ENCODE data around the gene SMG6. TPM values are rescaled to one million over a fixed set of nuclear protein-coding genes. Genes with fewer than 3 reads are reported as not detected.

SMG6 gene
- total RNA-seq, 1 experiment from 2014 or later, result 28.6 TPM

- Histone ChIP-seq H3K4ac (ENCODE audit: low read depth, low read length) (no peak overlapping the region), H3K79me2 (ENCODE audit: insufficient read depth, low read length) (no peaks in the 10 kb centered on the region), H3K4me2 (ENCODE audit: insufficient read depth, insufficient read length, low read length) (no peak overlapping the region), H4K20me1 (ENCODE audit: control insufficient read depth, insufficient read depth, insufficient read length) (no peaks in the 10 kb centered on the region), H3K18ac (ENCODE audit: insufficient read length, low read depth, low read length) (no peak overlapping the region), H3K27ac (ENCODE audit: insufficient read length, low read depth, low read length) (no peak overlapping the region), H3T11ph (ENCODE audit: low read length) (no peak overlapping the region), H3K23ac (ENCODE audit: insufficient read length, low read depth, low read length) (no peak overlapping the region), H4K91ac (ENCODE audit: insufficient read length, low read depth, low read length) (no peak overlapping the region), H2AK5ac (ENCODE audit: insufficient read length, low read length) (no peak overlapping the region), H2BK15ac (ENCODE audit: low read depth, low read length) (no peak overlapping the region), H3K27me3 (ENCODE audit: insufficient read depth, low read length) (no peaks in the 10 kb centered on the region), H4K8ac (replicated peaks; ENCODE audit: insufficient read length, low read depth, low read length) (no peak overlapping the region), H2BK12ac (ENCODE audit: insufficient read length, low read depth, low read length) (no peak overlapping the region), H3K14ac (ENCODE audit: insufficient read depth, low read length) (no peak overlapping the region), H4K5ac (ENCODE audit: insufficient read length, low read depth, low read length) (no peak overlapping the region), H2BK20ac (ENCODE audit: low read depth, low read length, poor library complexity, severe bottlenecking) (no peak overlapping the region), H3K9ac (ENCODE audit: extremely low read depth, insufficient read length, low read length) (no peak overlapping the region), H3K56ac (ENCODE audit: insufficient read length, low read depth, low read length) (no peak overlapping the region), H3K4me1 (ENCODE audit: insufficient read depth, low read length) (no peaks in the 10 kb centered on the region), H3K9me3 (ENCODE audit: control insufficient read depth, low read depth, low read length) (no peaks in the 10 kb centered on the region), H2AFZ (ENCODE audit: low read length) (no peak overlapping the region), H2BK120ac (ENCODE audit: low read depth, low read length, poor library complexity, severe bottlenecking) (no peak overlapping the region), H2BK5ac (ENCODE audit: insufficient read length, low read length) (no peak overlapping the region), H3K79me1 (ENCODE audit: insufficient read depth, low read depth, low read length, poor library complexity, severe bottlenecking) (no peaks in the 10 kb centered on the region), H3K23me2 (ENCODE audit: insufficient read length, low read depth, low read length, poor library complexity, severe bottlenecking) (no peaks in the 10 kb centered on the region)
- Mint-ChIP-seq H3K9me3 (no peaks in the 10 kb centered on the region), H3K27ac (no peak overlapping the region; a peak in 1 of 7 replicates), H3K36me3 (ENCODE audit: insufficient read depth in 1 of 3, low read depth in 3 of 3) (peaks cover 0 to 30% (median 4%) of the 10 kb centered on the region in 3 experiments; a peak in 5 of 7 replicates), H3K27me3 (ENCODE audit: low read depth) (no peaks in the 10 kb centered on the region; the same call in 1 of the 2 replicates), H3K4me1 (no peaks in the 10 kb centered on the region), H3K4me3 (no peak overlapping the region)
- TF ChIP-seq, protein P1, sequence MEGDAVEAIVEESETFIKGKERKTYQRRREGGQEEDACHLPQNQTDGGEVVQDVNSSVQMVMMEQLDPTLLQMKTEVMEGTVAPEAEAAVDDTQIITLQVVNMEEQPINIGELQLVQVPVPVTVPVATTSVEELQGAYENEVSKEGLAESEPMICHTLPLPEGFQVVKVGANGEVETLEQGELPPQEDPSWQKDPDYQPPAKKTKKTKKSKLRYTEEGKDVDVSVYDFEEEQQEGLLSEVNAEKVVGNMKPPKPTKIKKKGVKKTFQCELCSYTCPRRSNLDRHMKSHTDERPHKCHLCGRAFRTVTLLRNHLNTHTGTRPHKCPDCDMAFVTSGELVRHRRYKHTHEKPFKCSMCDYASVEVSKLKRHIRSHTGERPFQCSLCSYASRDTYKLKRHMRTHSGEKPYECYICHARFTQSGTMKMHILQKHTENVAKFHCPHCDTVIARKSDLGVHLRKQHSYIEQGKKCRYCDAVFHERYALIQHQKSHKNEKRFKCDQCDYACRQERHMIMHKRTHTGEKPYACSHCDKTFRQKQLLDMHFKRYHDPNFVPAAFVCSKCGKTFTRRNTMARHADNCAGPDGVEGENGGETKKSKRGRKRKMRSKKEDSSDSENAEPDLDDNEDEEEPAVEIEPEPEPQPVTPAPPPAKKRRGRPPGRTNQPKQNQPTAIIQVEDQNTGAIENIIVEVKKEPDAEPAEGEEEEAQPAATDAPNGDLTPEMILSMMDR (conservative IDR thresholded peaks at IDR 0.05), result no peak
- no peak for DNase-seq
- no CpG with 5 or more reads among the region's 4 CpGs for WGBS (ENCODE audit: extremely low coverage, insufficient read length, low lambda C conversion rate)
Observed at GRCh38 chr17:2267354-2267753, 36.2 kb downstream of the SMG6 start.
